HG03039 (cell line): ENCODE data around the gene GPRC6A.
A peak's percentile ranks its signal among the peaks of the same experiment; 100 is the strongest.

ENCODE experiments used
- ATAC-seq: cut with Tn5 transposase; IDR thresholded peaks from one replicate; pipeline ENCODE4 v1.9.1; 2021; ENCODE audit warnings: mild to moderate bottlenecking, moderate library complexity; ENCODE audit not compliant: unreplicated experiment

The GPRC6A gene

DNA sequence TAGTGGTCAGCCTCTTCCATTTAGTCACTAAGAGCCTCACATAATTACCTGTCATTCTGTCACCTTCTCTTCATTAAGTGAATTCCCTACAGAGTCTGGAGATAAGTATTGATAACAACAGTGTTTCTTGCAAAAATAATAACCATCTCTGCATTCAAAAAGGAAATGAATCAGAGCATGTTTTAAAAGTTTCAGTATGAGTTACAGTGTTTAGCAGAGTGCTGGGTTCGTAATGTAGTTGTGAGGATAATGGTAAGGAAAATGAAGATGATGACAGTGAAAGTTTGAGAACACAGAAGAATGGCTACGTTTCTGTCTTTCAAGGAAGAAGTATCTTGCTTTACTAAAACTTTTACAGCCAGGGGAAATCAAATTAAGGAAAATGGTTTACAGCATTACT lies 31.3 kb downstream of the GPRC6A start:
- no peak for ATAC-seq

DNA sequence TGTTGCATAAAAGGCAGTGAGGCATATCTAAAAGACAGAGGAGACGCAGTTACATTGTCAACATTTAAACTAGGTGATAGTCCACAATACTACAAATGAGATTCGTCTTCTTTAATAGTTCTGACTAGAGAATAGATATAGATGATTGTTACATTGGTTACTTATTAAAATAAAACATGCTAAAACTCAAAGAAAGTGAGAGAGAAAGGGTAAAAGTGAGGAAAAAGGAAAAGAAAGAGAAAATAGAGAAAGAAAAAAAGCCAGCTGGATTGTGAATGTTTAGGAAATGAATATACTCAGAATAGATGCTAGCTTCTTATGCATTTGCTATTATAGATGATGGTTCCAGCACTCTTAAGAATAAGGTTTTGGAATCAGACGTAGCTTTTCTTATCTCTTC lies 35.7 kb downstream of the GPRC6A start:
- ATAC-seq = no peak

DNA sequence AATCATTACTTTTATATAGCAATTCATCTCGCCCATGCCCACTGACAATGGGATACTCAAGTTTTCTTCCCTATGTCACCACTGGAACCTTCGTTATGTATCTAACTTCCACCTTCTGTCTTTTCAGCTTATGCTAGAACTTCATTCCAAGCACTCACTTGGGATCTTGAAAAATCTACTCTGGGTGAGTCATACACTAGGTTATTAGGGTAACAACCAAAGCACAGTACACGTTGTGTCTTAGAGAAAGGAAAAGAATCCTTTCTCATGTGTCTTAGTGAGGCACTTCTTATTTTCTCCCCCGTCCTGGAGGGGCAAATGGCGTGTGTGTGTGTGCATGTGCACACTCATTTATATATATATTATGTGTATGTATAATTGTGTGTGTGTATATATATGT lies 45.0 kb downstream of the GPRC6A start:
- no peak for ATAC-seq

DNA sequence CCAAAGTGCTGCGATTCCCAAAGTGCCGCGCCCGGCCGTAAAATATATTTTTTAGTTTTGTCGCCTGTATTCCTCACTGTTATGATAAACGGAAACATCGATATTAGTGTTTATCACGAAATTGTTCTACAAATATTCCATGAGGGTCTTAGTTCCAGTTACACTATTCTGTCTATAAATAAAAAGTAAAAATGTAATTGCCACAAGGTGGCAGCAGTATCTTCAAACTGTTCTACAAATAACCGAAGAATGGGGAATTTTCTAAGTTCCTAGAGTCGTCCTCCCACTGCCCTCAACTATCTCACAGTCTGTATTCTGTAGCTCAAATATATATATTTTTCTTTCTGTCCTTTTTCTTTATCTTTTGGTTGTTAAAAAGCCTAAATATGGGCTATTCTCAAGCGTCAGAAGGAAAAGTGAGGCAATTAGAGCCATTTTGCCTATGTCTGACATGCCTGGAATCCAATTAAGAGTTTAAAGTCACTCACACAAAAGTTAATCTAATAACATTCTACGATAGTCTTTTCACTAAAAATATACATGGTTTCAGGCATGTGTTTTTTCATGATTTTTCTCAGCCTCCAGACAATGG lies 49.2 kb downstream of the GPRC6A start:
- ATAC-seq = peak; percentile 77

DNA sequence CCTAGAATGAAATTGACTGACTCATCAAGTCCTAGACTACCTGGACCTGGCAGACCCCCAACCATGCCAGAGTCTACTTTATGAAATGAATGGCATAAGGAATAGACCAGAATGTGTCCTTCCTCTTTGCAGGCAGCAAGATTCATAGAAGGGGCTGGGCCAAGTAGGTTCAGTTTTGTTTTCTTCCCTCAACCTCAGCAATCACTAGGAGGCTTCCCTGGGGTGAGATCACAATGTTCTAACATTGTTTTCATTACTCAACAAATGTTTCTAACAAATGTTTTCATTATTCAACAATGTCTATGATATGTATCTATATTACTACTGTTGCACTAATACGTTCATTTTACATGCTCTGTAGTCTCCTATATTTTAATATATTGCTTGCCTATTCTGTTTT lies 55.0 kb downstream of the GPRC6A start:
- ATAC-seq = no peak

GRCh38 chr6:116772450-116772849 lies 56.4 kb downstream of the GPRC6A start:
- ATAC-seq = no peak

GRCh38 chr6:116767715-116768114 lies 61.2 kb downstream of the GPRC6A start:
- no peak for ATAC-seq

DNA sequence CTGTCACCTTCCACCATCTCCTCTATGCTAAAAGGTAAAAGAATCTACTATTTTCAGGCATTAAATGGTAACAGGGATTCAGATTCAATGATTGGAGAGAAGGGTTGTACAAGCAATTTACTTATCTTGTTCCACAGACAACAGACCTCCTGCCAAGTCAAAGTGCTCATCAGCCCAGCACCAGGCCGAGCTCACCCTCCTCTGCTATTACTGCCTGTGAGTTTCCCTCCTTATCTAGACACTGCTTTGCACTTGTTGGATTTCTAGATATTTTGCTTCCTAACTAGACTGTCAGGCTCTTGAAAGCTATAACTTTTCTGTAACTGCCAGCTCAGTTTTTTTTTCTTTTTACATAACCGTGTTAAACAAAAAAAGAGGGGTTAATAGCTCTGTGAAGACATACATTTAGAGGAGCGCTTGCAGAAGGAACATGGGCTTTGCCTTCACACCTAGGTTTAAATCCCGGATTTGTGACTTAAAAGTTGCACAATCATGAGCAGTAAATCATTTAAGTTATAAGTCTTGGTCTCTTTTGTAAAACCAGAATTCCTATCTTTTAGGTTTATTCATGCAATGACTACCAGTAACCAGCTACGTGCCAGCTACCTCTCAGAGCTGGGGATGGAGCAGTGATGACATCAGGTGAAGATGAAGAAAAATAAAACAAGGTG lies 62.2 kb downstream of the GPRC6A start:
- no peak for ATAC-seq

DNA sequence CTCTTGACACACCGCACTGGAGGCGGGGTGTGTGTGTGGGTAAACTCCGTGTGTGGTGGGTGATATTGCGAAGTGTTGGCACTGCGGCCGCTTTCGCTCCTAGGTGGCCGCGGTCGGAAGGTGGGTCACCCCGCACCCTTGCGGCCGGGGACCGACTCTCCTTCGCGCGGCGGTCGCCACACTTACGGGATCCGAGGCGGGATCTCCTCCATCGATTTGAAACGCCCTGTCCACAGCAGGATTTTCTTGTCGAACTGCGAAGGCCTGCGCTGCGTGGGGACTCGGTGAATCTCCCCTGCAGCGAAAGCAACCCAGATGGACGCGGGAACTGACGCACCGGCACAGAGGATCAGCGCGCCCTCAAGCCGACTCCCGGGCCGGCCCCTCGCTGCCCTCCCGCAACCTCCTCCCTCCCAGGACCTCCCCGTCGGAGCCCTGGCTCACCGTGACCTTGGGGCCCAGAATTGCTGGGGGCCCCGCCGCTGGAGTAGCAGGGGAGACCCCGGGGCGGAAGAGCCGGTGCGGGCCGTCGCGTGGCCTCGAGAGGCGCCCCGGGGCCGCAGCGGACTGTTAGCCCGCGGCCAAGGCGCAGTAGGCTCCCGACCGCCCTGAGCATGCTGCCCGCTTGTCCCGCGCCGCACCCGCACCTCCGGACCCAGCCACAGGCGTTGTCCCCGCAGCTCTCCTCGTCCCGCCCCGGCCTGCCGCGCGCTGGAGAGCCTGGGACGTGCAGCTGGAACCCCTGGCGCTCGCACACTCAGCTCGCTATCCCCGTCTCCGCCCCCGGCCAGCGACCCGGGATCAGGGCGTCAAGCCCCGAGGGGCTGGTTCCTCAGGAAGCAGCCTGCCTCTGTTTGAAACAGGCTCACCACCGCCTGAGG lies 63.7 kb downstream of the GPRC6A start, which contains the start of gene FAM162B:
Gene FAM162B, minus strand, starts transcription at position 759 of the 881 bp plus-strand sequence. Its CDS starts 143 bp downstream, at position 616.
- no peak for ATAC-seq

GRCh38 chr6:116764629-116764960 lies 64.3 kb downstream of the GPRC6A start:
- ATAC-seq = no peak

- ATAC-seq = no peak
These were observed 64.8 kb downstream of the GPRC6A start for GRCh38 chr6:116763906-116764628.

DNA sequence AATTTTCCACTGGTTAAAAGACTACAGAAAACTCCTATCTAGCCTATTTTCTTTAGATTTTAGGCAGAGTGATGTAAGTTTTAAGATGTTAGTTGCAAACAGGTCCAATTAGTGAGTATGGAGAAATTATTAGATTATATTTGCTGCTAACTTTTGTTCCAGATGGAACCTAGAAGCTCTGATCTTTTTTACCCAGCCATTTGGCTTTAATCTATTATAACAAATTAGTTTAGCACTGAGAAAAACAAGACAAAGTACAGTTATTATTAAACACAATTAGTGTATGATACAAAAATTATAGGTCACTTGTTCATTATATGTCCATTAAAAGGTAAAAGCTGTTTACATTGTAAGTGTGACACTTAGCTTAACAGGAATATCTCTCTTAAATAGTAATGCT lies 65.8 kb downstream of the GPRC6A start:
- ATAC-seq = no peak

GRCh38 chr6:116762235-116762634 lies 66.6 kb downstream of the GPRC6A start:
- ATAC-seq = no peak

GRCh38 chr6:116761779-116762178 lies 67.1 kb downstream of the GPRC6A start:
- no peak for ATAC-seq

DNA sequence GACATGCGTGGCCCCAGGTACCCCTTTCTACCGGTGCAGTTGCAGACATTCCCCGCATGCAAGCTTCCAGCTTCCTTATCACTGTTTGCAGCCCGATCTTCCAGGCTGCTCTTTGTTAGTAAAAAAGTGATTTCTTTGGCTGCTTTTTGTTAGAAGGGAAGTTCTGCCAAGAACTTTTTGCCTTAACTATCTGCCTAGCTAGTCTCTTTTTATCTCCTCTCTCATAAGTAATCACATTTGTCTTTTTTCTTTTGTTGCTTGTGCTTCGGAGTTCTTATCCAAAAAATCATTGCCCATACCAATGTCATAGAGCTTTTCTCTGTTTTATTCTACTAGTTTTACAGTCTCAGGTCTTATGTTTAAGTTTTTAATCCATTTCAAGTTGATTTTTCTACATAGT lies 83.7 kb downstream of the GPRC6A start:
- no peak for ATAC-seq
